HG02970 (cell line): ENCODE results near the gene RBFOX2.
"Not testable (repeated sequence)": the region's sequence is repeated elsewhere in the genome, so short reads cannot be mapped to it uniquely, and the experiment has no call there.

Experiments
- ATAC-seq: cut with Tn5 transposase; IDR thresholded peaks from one replicate; pipeline ENCODE4 v1.9.1; 2021; ENCODE audit warnings: mild to moderate bottlenecking, moderate library complexity, moderate number of reproducible peaks; ENCODE audit not compliant: unreplicated experiment, low FRiP score

Gene RBFOX2

DNA sequence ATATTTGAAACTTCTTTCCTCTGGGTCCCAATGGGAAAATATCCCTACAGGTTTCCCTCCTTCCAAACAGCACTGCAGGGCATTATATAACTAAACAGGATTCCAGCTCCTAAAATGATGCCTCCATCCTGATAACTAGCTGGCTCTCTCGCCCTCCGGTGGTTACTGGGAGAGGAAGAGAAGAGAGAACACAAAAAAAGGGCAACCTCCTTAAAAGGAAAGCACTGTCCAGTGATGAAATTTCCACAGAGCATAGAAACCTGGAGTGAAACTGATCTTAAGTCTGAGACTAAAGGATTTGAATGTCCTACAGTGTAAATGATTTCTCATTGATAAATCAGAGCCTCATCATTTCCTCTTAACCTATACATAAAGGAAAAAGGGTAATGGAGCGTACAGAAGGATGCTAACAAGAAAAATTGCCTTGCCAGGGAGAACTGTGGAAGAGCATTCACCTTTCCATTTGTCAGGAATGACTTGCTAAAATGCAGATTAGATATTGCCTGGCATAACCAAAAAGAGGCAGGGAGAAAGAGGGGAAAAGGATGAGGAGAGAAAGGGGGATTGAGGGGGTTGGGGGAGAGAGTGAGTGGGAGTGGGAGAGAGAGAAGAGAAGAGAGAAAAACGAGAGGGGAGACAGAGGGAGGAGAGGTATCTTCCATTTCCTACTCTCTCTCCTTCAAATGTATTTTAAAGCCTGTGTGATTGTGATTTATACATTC lies 189.6 kb downstream of the RBFOX2 start:
- ATAC-seq, result no peak

DNA sequence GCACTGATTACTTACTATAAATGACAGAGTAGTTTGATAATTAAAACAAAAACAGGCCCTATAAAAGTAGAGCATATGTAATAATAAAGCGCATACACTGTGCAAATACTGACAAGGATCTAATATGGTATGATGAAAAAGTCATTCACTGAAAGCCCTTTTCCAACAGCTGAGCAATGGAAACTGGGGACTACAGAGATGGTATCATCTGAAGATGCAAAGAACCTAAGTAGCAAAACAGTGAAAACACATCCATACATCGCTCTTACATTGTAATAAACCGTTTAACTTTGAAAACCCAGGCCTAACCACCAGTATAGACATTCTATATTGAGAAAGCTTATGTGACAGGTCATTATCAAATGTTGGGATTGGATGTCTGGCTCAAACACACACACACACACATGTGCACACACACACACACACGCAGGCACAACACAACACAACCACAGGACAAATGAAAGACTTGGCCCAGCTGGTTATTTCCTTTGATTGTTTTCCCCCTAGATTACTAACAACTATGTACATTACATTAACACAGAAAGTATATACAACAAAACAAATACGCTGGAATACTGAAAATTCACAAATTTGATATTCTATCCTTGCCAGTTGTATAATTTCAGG lies 191.4 kb downstream of the RBFOX2 start:
- ATAC-seq, result no peak

DNA sequence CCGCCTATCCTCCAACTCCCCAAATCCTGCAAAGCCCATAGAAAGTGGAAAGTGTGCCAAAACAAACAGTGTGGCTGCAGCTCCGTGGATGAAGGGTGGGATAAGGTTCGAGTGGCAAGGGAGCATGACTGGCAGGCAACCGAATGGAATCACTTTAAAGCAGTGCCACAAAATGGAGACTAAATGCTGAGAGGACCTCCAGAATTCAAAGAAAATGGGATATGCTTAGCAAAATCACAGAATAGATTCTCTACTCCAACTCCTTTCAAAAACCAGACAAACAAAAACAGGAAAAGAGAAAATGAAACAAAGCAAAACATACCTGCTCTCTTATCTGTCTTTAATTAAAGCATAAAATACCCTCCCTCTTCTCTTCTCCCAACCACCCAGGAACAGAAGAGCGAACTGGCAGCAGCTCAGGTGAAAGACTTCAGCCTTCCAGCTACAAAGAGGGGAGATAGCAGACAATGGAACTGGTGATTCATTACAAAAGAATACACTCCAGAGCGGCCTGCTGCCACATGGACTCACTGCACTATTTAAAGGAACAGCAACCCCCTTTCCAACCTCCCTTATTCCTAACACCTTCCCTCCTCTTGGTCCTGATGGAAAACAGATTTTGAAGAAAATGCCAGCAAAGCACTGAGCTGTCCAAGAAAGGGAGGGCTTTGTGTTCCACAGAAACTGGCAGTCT lies 192.5 kb downstream of the RBFOX2 start:
- ATAC-seq, result no peak

DNA sequence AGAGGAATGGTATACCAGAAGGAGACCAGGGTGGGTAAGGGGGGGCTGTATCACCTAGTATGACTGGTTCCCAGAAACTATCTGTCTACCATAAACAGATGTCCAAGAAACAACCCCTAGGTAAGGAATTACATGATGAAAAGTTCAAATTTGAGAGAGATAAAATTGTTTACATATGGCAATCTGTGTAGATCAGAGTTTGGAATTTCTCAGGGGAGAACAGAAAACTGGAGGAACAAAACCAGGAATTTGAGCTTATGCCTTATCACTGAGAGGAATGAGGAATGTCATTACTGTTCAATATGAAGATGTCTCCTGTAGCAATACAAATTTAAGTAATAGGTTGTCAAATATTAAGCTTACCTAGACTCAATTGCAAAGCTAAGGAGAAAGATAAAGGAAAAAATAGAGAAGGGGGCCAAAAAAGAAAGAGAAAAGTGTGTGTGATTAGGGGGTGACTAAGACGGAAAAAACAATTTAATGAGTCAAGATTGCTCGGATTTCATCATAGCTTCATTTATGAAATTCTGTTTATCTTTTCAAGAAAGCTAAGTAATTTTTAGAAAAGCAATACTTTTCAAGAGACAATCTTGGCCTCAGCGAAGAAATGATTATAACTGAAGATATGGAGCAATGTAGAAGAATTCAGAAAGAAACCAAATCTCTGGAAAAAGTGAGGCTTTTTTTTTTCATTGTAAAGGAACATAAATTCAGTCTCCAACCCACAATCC lies 193.2 kb downstream of the RBFOX2 start:
- no peak for ATAC-seq

DNA sequence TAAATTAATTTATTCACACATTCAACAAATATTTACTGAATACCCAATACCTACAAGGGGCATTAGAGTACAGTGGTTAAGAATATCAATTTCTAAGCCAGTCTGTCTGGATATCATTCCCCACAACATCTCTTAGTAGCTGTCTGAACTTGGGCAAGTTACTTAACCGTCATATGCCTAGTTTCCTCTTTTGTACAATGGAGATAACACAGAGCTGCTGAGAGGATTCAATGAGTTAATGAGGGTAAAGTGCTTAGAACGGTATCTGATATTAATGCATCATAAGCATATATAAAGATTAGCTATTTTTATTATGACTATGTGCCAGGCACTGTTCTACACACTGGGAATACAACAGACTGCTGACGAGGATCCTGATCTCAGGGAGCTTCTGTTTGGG lies 194.6 kb downstream of the RBFOX2 start:
- ATAC-seq, result no peak

GRCh38 chr22:35830305-35830704 lies 198.3 kb downstream of the RBFOX2 start:
- ATAC-seq, result no peak

GRCh38 chr22:35824256-35824655 lies 204.4 kb downstream of the RBFOX2 start:
- no peak for ATAC-seq

- no peak for ATAC-seq
Observed at GRCh38 chr22:35821654-35822053, 207.0 kb downstream of the RBFOX2 start.

DNA sequence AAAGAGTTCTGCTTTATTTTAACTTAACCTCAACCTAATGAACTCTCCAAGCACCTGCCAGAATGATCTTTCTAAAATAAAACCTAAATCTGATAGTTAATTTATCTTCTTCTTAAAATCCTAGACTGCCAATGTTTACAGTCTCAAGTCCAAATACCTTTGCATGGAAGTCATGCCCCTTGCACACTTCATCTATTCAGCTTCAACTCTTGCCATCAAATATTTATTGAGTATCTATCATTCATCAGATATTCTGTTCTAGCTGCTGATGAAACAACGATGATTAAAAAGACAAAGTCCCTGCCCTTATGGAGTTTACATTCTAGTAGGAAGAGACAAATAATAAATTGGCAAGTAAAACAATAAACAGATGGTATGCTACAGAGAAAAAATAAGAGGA lies 209.2 kb downstream of the RBFOX2 start:
- no peak for ATAC-seq

- no peak for ATAC-seq
Observed at GRCh38 chr22:35818897-35819296, 209.7 kb downstream of the RBFOX2 start.

GRCh38 chr22:35812600-35812999 lies 216.0 kb downstream of the RBFOX2 start:
- ATAC-seq, result no peak

- no peak for ATAC-seq
Observed at GRCh38 chr22:35811670-35812069, 217.0 kb downstream of the RBFOX2 start.

- no peak for ATAC-seq
Observed at GRCh38 chr22:35809816-35810215, 218.8 kb downstream of the RBFOX2 start.

DNA sequence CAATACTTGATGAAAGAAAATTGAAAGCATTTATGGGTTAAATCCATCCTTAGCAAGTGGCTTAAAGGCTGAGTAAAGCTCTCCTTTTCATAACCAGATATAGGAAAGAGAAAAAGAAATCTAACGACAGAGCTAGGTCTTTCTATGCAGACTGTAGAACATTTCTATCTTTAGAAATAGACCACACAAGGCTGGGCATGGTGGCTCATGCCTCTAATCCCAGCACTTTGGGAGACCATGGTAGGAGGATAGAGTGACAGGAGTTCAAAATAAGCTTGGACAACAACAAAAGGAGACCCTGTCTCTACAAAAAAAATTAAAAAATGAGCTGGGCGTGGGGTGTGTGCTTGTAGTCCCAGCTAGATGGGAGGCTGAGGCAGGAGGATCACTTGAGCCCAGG lies 220.2 kb downstream of the RBFOX2 start:
- no peak for ATAC-seq

DNA sequence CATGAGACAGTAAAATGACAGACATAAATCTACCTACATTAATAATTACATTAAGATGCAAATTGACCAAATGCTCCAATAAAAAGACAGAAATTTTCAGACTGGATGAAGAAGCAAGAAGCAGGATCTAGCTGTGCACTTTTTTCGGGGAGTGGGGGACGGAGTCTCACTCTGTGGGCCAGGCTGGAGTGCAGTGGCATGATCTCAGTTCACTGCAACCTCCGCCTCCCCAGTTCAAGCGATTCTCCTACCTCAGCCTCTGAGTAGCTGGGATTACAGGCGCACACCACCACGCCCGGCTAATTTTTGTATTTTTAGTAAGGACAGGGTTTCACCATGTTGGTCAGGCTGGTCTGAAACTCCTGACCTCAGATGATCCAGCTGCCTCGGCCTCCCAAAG lies 222.0 kb downstream of the RBFOX2 start:
- not testable (repeated sequence) for ATAC-seq

DNA sequence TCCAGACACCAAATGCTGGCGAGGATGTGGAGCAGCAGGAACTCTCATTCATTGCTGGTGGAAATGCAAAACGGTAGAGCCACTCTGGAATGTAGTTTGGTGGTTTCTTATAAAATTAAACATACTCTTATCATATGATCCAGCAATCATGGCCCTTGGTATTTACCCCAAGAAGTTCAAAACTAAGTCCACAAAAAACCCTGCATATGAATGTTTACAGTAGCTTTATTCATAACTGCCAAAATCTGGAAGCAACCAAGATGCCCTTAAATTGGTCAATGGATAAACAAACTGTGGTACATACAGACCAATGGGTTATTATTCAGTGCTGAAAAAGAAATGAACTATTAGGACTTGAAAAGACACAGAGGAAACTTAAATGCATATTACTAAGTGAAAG lies 223.2 kb downstream of the RBFOX2 start:
- no peak for ATAC-seq

GRCh38 chr22:35804421-35804820 lies 224.2 kb downstream of the RBFOX2 start:
- no peak for ATAC-seq

DNA sequence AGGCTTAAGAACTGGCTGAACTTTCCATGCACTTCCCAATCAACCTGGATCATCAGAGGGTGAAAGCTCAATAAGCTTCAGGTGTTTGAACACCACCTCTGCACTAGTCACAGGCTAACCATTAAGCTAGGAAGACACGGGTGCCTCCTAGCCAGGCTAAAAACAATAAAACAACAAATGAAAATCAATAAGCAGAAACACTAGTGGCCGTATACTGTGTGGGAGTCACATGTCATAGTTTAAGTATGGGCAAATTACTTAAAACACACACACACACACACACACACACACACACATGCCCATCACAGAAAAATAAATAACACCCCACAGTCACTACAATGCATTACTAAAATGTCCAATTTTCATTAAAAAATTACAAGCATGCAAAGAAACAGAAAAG lies 225.7 kb downstream of the RBFOX2 start:
- ATAC-seq, result no peak

GRCh38 chr22:35801301-35801700 lies 227.3 kb downstream of the RBFOX2 start:
- ATAC-seq, result not testable (repeated sequence)

GRCh38 chr22:35799150-35799549 lies 229.5 kb downstream of the RBFOX2 start:
- ATAC-seq, result no peak

DNA sequence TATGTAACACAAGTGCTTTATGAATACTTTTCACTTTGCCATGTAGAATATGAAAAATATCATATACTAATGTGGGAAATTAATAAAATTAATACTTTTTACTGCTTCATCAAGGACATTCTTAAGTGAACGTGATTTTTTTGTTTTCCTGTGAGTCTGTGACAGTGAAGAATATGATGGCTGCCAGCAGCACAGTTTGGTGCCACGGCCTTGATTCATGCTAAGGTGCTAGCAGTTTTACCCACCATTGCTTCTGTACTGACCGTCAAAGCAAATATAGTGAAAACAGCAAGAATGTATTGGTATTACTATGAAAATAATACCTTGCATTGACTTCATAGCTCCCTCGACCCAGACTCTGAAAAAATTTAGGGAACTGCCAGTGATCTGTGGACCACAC lies 231.2 kb downstream of the RBFOX2 start:
- no peak for ATAC-seq
